ENCODE results near the gene KIAA1328. TPM values are rescaled to one million over a fixed set of nuclear protein-coding genes. Genes with fewer than 3 reads are reported as not detected.

The KIAA1328 gene
- total RNA-seq, 1 experiment from 2014 or later, result 10.2 TPM

DNA sequence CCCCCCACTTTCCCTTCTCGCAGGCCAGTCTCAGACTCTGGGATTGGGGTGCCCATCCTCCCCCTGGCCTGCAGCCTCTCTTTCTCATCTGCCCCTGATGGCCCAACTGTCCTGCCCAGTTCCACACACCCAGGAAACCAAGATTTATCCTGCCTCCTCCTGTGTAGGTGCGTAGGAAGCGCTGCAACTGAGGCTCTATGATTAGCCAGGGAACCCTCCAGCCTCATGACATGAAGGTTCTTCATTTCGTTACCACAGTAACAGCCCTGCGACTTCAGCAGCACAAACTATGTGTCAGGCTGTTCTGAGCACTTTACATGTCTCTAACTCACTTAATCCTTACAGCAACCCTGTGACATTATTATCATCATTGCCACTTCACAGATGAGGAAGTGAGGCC, 430.8 kb downstream of the KIAA1328 start:
- Mint-ChIP-seq H3K27me3 (ENCODE audit: unreplicated experiment) (peaks cover 85% of the 10 kb centered on the region), H3K36me3 (ENCODE audit: insufficient read depth, unreplicated experiment) (peaks cover under 1% of the 10 kb centered on the region), H3K4me1 (ENCODE audit: low read depth, unreplicated experiment) (no peaks in the 10 kb centered on the region), H3K27ac (ENCODE audit: unreplicated experiment) (no peak overlapping the region), H3K9me3 (ENCODE audit: low read depth, unreplicated experiment) (no peaks in the 10 kb centered on the region), H3K4me3 (ENCODE audit: low read depth, unreplicated experiment) (no peak overlapping the region)
- BruUV-seq (replicated peaks), result no TSS peak
- intact Hi-C loops (cut with micrococcal nuclease; ENCODE audit: unreplicated experiment), result loop anchor here (5.0 to 10.0 kb wide), 2 partner anchors 312 to 425 kb away; no protein-coding TSS in a partner anchor
- TF ChIP-seq, protein P1, sequence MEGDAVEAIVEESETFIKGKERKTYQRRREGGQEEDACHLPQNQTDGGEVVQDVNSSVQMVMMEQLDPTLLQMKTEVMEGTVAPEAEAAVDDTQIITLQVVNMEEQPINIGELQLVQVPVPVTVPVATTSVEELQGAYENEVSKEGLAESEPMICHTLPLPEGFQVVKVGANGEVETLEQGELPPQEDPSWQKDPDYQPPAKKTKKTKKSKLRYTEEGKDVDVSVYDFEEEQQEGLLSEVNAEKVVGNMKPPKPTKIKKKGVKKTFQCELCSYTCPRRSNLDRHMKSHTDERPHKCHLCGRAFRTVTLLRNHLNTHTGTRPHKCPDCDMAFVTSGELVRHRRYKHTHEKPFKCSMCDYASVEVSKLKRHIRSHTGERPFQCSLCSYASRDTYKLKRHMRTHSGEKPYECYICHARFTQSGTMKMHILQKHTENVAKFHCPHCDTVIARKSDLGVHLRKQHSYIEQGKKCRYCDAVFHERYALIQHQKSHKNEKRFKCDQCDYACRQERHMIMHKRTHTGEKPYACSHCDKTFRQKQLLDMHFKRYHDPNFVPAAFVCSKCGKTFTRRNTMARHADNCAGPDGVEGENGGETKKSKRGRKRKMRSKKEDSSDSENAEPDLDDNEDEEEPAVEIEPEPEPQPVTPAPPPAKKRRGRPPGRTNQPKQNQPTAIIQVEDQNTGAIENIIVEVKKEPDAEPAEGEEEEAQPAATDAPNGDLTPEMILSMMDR (IDR thresholded peaks at IDR 0.05; ENCODE audit: unreplicated experiment), result no peak
- CTCF ChIA-PET, result no interaction called here
- no peak for DNase-seq

DNA sequence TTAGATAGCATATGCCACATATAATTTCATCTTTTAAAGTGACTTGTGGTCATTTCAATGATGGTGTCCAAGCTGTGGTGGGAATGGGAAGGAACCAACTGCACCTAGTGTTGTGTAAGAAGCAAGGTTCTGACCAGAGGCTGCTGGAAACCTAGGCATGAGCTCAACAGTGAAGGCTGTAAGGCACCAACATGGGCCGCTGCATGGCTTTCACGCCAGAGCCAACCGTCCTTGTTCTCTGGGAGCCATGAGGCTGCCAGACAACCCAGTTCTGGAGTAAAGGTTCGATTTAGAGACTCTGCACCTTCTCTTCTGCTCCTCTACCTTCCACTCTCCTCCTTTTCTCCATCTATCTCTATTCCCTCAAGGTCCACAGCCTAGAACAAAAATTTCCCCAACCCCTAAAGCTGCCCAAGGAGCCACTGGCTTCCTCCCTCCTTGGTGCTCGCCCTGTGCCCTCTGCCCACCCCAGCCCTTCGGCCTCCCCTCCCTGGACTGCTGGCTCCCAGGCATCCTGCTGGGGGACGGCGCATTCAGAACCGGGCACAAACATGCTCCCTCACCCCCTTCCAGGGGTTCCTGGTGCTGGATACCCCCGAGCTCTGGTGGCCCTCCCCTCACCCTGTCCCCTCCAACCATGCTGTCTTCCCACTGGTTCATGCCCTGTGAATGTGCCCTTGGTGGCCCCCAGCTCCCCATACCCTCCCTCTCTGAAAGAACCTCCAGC, 431.6 kb downstream of the KIAA1328 start:
- CTCF ChIA-PET, result no interaction called here
- TF ChIP-seq, protein P1 (IDR thresholded peaks at IDR 0.05; ENCODE audit: unreplicated experiment), result no peak
- Mint-ChIP-seq H3K9me3 (ENCODE audit: low read depth, unreplicated experiment) (no peaks in the 10 kb centered on the region), H3K27me3 (ENCODE audit: unreplicated experiment) (peaks cover 93% of the 10 kb centered on the region), H3K4me3 (ENCODE audit: low read depth, unreplicated experiment) (no peak overlapping the region), H3K36me3 (ENCODE audit: insufficient read depth, unreplicated experiment) (no peaks in the 10 kb centered on the region), H3K27ac (ENCODE audit: unreplicated experiment) (no peak overlapping the region), H3K4me1 (ENCODE audit: low read depth, unreplicated experiment) (no peaks in the 10 kb centered on the region)
- BruUV-seq (replicated peaks), result no TSS peak
- intact Hi-C loops (cut with micrococcal nuclease; ENCODE audit: unreplicated experiment), result no loop called here
- no peak for DNase-seq

DNA sequence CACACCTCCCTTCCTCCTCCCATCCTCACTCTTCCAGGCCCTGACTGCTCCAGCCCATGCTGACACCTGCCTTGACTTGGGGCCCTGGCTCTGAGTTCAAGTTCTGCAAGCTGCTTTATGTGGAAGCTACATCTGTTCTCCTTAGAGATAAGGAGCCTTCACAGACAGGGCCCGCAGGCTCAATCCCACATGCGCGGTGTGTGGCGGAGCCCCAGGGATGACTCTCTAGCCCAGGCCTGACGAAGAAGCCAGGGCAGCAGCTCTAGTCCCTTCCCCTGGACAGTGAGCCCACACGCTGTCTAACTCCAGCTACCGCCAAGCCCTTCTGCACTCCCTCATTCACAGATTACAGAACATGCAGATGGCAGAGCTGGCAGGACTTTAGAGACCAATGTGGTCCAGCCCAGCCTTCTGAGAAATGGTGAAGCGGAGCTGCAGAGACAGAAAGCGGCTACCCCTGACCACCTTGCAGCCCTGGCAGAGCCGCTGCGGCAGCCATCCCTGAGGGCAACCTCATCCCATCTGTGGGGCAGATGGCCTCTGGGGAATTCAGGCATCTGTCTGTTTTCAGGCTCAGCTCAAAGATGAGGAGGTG, 432.4 kb downstream of the KIAA1328 start:
- TF ChIP-seq, protein P1 (IDR thresholded peaks at IDR 0.05; ENCODE audit: unreplicated experiment), result no peak
- Mint-ChIP-seq H3K4me3 (ENCODE audit: low read depth, unreplicated experiment) (no peak overlapping the region), H3K27me3 (ENCODE audit: unreplicated experiment) (peaks cover 99% of the 10 kb centered on the region), H3K36me3 (ENCODE audit: insufficient read depth, unreplicated experiment) (no peaks in the 10 kb centered on the region), H3K4me1 (ENCODE audit: low read depth, unreplicated experiment) (no peaks in the 10 kb centered on the region), H3K9me3 (ENCODE audit: low read depth, unreplicated experiment) (no peaks in the 10 kb centered on the region), H3K27ac (ENCODE audit: unreplicated experiment) (no peak overlapping the region)
- DNase-seq, result no peak
- CTCF ChIA-PET, result no interaction called here
- intact Hi-C loops (cut with micrococcal nuclease; ENCODE audit: unreplicated experiment), result no loop called here
- BruUV-seq (replicated peaks), result no TSS peak

DNA sequence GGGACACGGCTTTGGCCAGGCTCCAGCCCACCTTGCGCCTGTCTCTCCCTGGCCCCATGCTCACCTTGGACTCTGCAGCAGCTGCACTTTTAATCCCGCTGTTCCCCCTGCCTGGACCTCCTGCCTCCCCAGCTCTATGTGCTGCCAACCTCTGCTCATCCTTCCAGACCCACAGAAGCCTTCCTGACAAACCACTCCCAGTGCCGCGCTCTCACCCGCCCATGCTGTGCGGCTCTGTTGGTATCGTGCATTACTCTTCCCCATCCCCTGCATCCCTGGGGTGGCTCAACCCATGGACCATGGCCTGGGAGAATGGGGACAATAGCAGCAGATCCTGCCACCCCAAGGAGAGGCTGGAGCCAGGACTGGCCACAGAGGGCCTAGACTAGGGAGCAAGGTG, 433.1 kb downstream of the KIAA1328 start:
- Mint-ChIP-seq H3K27me3 (ENCODE audit: unreplicated experiment) (peaks cover 99% of the 10 kb centered on the region), H3K9me3 (ENCODE audit: low read depth, unreplicated experiment) (no peaks in the 10 kb centered on the region), H3K27ac (ENCODE audit: unreplicated experiment) (no peak overlapping the region), H3K4me3 (ENCODE audit: low read depth, unreplicated experiment) (no peak overlapping the region), H3K36me3 (ENCODE audit: insufficient read depth, unreplicated experiment) (no peaks in the 10 kb centered on the region), H3K4me1 (ENCODE audit: low read depth, unreplicated experiment) (no peaks in the 10 kb centered on the region)
- intact Hi-C loops (cut with micrococcal nuclease; ENCODE audit: unreplicated experiment), result no loop called here
- no TSS peak for BruUV-seq (replicated peaks)
- CTCF ChIA-PET, result no interaction called here
- DNase-seq, result no peak
- TF ChIP-seq, protein P1 (IDR thresholded peaks at IDR 0.05; ENCODE audit: unreplicated experiment), result no peak

All from Calu3 (cell line).